ENCODE results near the gene SPSB2.

Gene SPSB2

DNA sequence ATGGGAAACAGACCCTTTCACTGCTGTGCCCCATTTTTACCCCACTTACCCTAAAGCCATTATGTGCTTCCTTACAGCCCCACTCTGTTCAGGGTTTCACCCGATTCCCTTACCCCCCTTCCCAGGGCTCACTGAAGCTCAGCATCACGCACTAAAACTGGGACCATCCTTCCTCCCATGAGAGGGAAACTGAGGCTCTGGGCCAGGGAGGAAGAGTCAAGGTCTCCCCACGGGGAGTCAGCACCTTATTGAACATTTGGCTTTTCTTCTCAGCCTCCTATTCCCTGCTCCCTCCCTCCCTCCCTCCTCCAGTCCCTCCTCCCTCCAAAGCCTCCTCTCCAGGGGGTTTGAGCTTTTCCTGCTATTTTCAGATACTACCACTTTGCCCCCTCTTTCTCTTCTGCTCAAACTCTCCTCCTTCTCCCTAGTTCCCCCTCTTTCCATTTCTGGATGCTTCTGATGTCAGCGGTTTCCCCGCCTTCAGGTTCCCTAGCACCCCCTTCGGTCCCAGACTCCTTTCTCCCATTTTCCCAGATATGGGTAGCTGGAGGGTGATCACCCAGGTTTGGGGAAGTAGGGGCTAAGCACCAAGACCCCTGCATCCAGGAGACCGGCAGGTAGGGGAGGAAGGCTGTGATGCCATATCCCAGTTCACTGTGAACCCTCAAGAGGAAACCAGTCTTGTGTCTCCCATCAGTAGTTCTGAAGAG is 50.5 kb downstream of the SPSB2 start:
- in situ Hi-C loops (cut with MboI; ENCODE audit: low sequenced_read_pairs): no loop called here

DNA sequence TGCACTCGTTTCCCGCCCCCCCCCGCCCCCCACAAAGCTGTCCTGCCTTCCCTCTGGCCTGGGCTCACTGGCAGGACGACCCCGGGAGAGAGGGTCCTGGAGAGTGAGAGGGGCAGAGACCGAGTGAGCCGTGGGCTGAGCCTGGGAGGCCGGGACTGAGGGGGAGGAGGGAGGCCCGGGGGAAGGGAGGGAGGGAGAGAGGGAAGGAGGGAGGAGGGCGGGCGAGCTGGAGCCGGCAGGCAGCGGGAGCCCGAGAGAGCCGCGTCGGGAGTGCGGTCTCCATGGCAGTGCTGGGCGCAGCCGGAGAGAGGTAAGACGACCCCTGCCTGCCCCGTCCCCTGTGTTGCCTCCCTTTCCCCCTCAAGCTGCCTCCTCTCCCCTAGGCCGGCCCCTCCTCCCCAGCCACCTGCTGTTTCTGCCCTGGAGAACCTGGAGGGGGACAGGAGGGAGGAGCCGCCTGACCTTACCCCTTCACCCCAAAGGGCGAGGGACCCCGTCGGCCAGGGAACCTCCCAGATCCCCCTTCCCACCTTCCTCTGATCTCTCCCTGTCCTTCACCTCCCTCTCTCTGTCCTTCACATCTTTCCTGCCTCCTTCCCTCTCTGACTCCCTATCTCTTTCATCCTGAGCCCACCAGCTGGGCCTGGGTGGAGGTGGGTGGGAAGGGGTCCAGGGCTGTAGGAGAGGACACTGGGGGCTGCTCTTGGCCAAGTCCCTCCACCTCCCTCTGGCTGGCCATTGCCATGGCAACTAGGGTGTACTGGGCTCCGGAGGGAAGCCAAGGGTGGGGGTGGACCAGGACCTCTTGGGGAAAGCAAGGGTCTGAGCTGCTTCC is 51.3 kb downstream of the SPSB2 start, which contains the start of gene GPR162:
Gene GPR162 (plus strand): TSS at position 231 of the 835 bp plus-strand sequence. CDS start 2,078 bp downstream, outside the sequence.
- in situ Hi-C loops (cut with MboI; ENCODE audit: low sequenced_read_pairs): no loop called here
